Neural crest cell (in vitro differentiated cells): Measurements from ENCODE around the gene PTGS1. TPM values are rescaled to one million over a fixed set of nuclear protein-coding genes. Genes with fewer than 3 reads are reported as not detected.

Experiments
- DNase-seq: peaks from one replicate; pipeline ENCODE4 v3.0.0; 2021; ENCODE audit warnings: low read depth, mixed read lengths, low spot score
- H3K27ac Mint-ChIP-seq: one replicate; pipeline ENCODE4 v1.8.0; 2021; ENCODE audit warnings: mild to moderate bottlenecking, mixed read lengths; ENCODE audit not compliant: unreplicated experiment
- H3K27me3 Mint-ChIP-seq: 2 replicates; pipeline ENCODE4 v1.8.0; 2021; ENCODE audit warnings: low read depth, mild to moderate bottlenecking, mixed read lengths
- H3K36me3 Mint-ChIP-seq: 2 replicates; pipeline ENCODE4 v1.8.0; 2021; ENCODE audit warnings: low read depth, mild to moderate bottlenecking, mixed read lengths
- H3K4me1 Mint-ChIP-seq: 2 replicates; pipeline ENCODE4 v1.8.0; 2021; ENCODE audit warnings: mixed read lengths
- H3K4me3 Mint-ChIP-seq: one replicate; pipeline ENCODE4 v1.8.0; 2021; ENCODE audit warnings: mild to moderate bottlenecking, mixed read lengths
- H3K9me3 Mint-ChIP-seq: 2 replicates; pipeline ENCODE4 v1.8.0; 2021; ENCODE audit warnings: mixed read lengths
- CTCF ChIP-seq: fragments of 200-600 bp; sonication (generic); conservative IDR thresholded peaks from 2 replicates; pipeline ENCODE4 v1.5.0; 2021; ENCODE audit warnings: antibody characterized with exemption, mild to moderate bottlenecking
- total RNA-seq: library from RNA; stranded (reverse); gene quantifications from 2 replicates; pipeline ENCODE4 v1.2.1, GENCODE V29; 2021

The PTGS1 gene
- total RNA-seq, 1 donor from 2014 or later, result 0.37 TPM

- H3K4me3 Mint-ChIP-seq, result no peak overlapping the region
- no peak for DNase-seq
- peaks cover 55% of the 10 kb centered on the region for H3K27me3 Mint-ChIP-seq
- H3K4me1 Mint-ChIP-seq, result no peaks in the 10 kb centered on the region
- no peak overlapping the region for H3K27ac Mint-ChIP-seq
- H3K9me3 Mint-ChIP-seq, result peaks cover 15% of the 10 kb centered on the region
- no peak for TF ChIP-seq CTCF
- peaks cover 8% of the 10 kb centered on the region for H3K36me3 Mint-ChIP-seq
Observed at GRCh38 chr9:122425087-122425486, 54.3 kb downstream of the PTGS1 start.

- no peaks in the 10 kb centered on the region for H3K4me1 Mint-ChIP-seq
- no peaks in the 10 kb centered on the region for H3K36me3 Mint-ChIP-seq
- H3K27me3 Mint-ChIP-seq, result peaks cover 60% of the 10 kb centered on the region
- DNase-seq, result no peak
- H3K9me3 Mint-ChIP-seq, result peaks cover 8% of the 10 kb centered on the region
- TF ChIP-seq CTCF, result no peak
- no peak overlapping the region for H3K4me3 Mint-ChIP-seq
- H3K27ac Mint-ChIP-seq, result no peak overlapping the region
Observed at GRCh38 chr9:122426723-122427122, 55.9 kb downstream of the PTGS1 start.

GRCh38 chr9:122442568-122442967 is 71.7 kb downstream of the PTGS1 start:
- Mint-ChIP-seq H3K4me3 (no peak overlapping the region), H3K4me1 (no peaks in the 10 kb centered on the region), H3K36me3 (no peaks in the 10 kb centered on the region), H3K27ac (no peak overlapping the region), H3K27me3 (peaks cover 72% of the 10 kb centered on the region), H3K9me3 (peaks cover 6% of the 10 kb centered on the region)
- no peak for DNase-seq
- TF ChIP-seq CTCF, result no peak

DNA sequence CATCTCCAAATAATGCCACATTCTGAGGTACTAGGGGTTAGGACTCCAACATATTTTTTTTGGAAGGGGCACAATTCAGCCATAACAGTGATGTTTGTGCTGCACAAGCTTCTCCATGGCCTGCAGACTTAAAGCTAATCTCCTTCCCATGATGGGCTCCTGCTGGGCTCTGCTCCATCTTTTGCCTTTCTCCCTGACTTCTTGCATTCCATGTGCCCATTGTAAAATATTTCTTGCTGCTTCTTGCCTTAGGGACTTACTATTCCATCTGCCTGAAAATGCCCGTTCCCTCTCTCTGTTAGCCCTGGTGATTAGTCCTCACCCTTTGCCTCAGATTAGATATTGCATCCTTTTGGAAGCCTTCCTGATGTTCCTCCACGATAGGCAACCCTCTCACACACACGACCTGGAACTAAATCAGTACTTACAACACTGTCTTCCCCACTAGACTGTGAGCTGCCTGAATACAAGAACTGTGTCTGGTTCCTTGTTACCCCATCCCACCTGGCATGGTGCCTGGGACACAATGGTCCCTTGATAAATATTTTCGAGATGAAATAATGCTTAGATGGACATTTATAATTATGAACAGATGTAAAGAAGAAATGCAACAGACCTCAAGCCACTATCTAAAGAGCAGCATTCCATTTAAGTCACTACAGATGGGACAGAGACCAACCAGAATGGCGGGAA is 73.4 kb downstream of the PTGS1 start:
- Mint-ChIP-seq H3K27me3 (peaks cover 69% of the 10 kb centered on the region), H3K4me1 (no peaks in the 10 kb centered on the region), H3K36me3 (no peaks in the 10 kb centered on the region), H3K27ac (no peak overlapping the region), H3K4me3 (no peak overlapping the region), H3K9me3 (peaks cover 10% of the 10 kb centered on the region)
- TF ChIP-seq CTCF, result no peak
- DNase-seq, result no peak

Other genes with a start within 250 kb of the PTGS1 start
- 51.4 and 53.8 TPM in 2 replicates for gene NDUFA8, start 211.2 kb upstream of the PTGS1 start, total RNA-seq
- gene MORN5, start 211.1 kb upstream of the PTGS1 start, total RNA-seq, result not detected in 2 replicates
- gene LHX6, start 142.1 kb upstream of the PTGS1 start, total RNA-seq, result 0.07 TPM in 1 of 2 replicates, not detected in the other
- 17.9 and 20.7 TPM in 2 replicates for gene RBM18, start 106.2 kb upstream of the PTGS1 start, total RNA-seq
- gene MRRF, start 106.1 kb upstream of the PTGS1 start, total RNA-seq, result 40.1 and 42.4 TPM in 2 replicates
- not detected in 2 replicates for gene OR1J1, start 106.9 kb downstream of the PTGS1 start, total RNA-seq
- gene OR1J2, start 139.8 kb downstream of the PTGS1 start, total RNA-seq, result not detected in 2 replicates
- not detected in 2 replicates for gene OR1J4, start 148.1 kb downstream of the PTGS1 start, total RNA-seq
- not detected in 2 replicates for gene OR1N1, start 156.3 kb downstream of the PTGS1 start, total RNA-seq
- gene OR1N2, start 182.1 kb downstream of the PTGS1 start, total RNA-seq, result not detected in 2 replicates
- gene OR1L8, start 212.4 kb downstream of the PTGS1 start, total RNA-seq, result not detected in 2 replicates
- not detected in 2 replicates for gene OR1Q1, start 243.7 kb downstream of the PTGS1 start, total RNA-seq